Heart left ventricle (tissue), 16 donors: ENCODE data around the gene ZFP92. TPM values are rescaled to one million over a fixed set of nuclear protein-coding genes. Genes with fewer than 3 reads are reported as not detected.
A peak's percentile ranks its signal among the peaks of the same experiment; 100 is the strongest.

Experiments used
- ATAC-seq, 4 donors: fragments of 200-7000 bp; cut with Tn5 transposase; one replicate each; pipeline ENCODE4 v1.9.1; 2020 to 2022; ENCODE audit warnings: moderate library complexity in 4 of 4, mild to moderate bottlenecking in 3 of 4, moderate number of reproducible peaks in 1 of 4
- DNase-seq, 5 donors: peaks; one replicate each; pipeline ENCODE4 v3.0.0-alpha.2; 2020
- H3K27ac ChIP-seq, 12 donors: fragments of 200-600 bp; sonication (generic) in 4 of 12; one replicate each; pipeline versions ENCODE4 v1.5.0 to v1.8.0; 2016 to 2022; ENCODE audit warnings: mild to moderate bottlenecking in 2 of 12
- H3K27me3 ChIP-seq, 9 donors: fragments of 200-600 bp; sonication (generic) in 2 of 9; one replicate each; pipeline versions ENCODE4 v1.5.1 to v1.8.0; 2016 to 2022; ENCODE audit warnings: mild to moderate bottlenecking in 3 of 9
- H3K36me3 ChIP-seq, 9 donors: fragments of 200-600 bp; sonication (generic) in 2 of 9; one replicate each; pipeline versions ENCODE4 v1.5.0 to v1.8.0; 2018 to 2022; ENCODE audit warnings: mild to moderate bottlenecking in 2 of 9
- H3K4me1 ChIP-seq, 12 donors: fragments of 200-600 bp; sonication (generic) in 4 of 12; one replicate each; pipeline versions ENCODE4 v1.5.0 to v1.8.0; 2016 to 2022; ENCODE audit warnings: mild to moderate bottlenecking in 3 of 12
- H3K4me3 ChIP-seq, 12 donors: fragments of 200-600 bp; sonication (generic) in 4 of 12; one replicate each; pipeline versions ENCODE4 v1.5.0 to v1.8.0; 2017 to 2022; ENCODE audit warnings: mild to moderate bottlenecking in 9 of 12, moderate library complexity in 4 of 12
- H3K9me3 ChIP-seq, 12 donors: fragments of 200-600 bp; sonication (generic) in 4 of 12; one replicate each; pipeline versions ENCODE4 v1.5.0 to v1.8.0; 2016 to 2022; ENCODE audit warnings: mild to moderate bottlenecking in 1 of 12
- POLR2A ChIP-seq, 2 donors: fragments of 450-650 bp; IDR thresholded peaks; one replicate each; pipeline ENCODE4 v1.6.1; 2017; ENCODE audit warnings: antibody characterized with exemption in 2 of 2, mild to moderate bottlenecking in 2 of 2, moderate library complexity in 2 of 2
- WGBS, 4 donors: extraction: QIAGEN DNeasy Blood & Tissue Kit in 2 of 4; methylation state at CpG; one replicate each; pipeline versions ENCODE4 v1.1.5 to v1.1.7; 2013 to 2018; 5-methylcytosine and 5-hydroxymethylcytosine counted together
- intact Hi-C, 10 donors: fragments of 100-400 bp; cut with DNase I; formaldehyde crosslinking; loops; one replicate each; pipeline versions ENCODE4 v1.11.1 to v1.14.2; 2022
- polyA plus RNA-seq, 2 donors: library from polyadenylated mRNA; stranded (reverse); fragments of 200-250 nt; gene quantifications; one replicate each; pipeline ENCODE4 v1.2.3, GENCODE V29; 2013
- total RNA-seq, 9 donors: library from RNA; depleted of rRNA in 2 of 9; stranded (reverse); fragments of >200 nt in 2 of 9; fragmentation: NEBNext Ultra II Directional in 3 of 9; extraction: Animal tissue kit (Norgen Biotek cat#: 25700) in 3 of 9; gene quantifications; one replicate each; pipeline versions ENCODE4 v1.1.0 to v1.2.4, GENCODE V29; 2016 to 2023
- TF ChIP-seq, protein P1 (sequence below), 12 donors: fragments of 200-600 bp; sonication (generic) in 4 of 12; IDR thresholded peaks; one replicate each; pipeline versions ENCODE4 v1.5.0 to v1.8.0; 2018 to 2022; ENCODE audit warnings: antibody characterized with exemption in 12 of 12, mild to moderate bottlenecking in 5 of 12
- donor health status: ischemic (EF 13 %, LVEDD 7.1; RV severe dilation, severe dysfunction).
- donor health status: healthy with polysubstance abuse.
- donor health status: DM: no; HTN: yes; CAD: no.
- donor health status: DM: no; HTN: no; CAD: no.
- donor health status: ischemic (EF 25% LVEDD 6.9; RV normal size, moderate dysfunction).
- donor health status: ischemic (EF 25% LVEDD 5.7; RV mildly dilated, moderate dysfunction).
- donor health status: healthy.
- donor health status: DM: yes; HTN: yes; CAD: no.
- donor health status: ischemic (EF 35%, LVEDD 5.7; RV mildly dilated, moderate dysfunction).
- donor health status: nonischemic (EF 11% LVEDD 7.7; RV severe dilation, severe dysfunction).
- donor health status: DM: yes; HTN: yes; CAD: no.
- donor health status: PGD.
- donor health status: ischemic (EF 29% LVEDD 5.4; RV normal size, mild dysfunction).
- donor health status: nonischemic (EF 23%, LVEDD 6.1; RV moderate dilation, normal function).

Gene ZFP92
- total and polyA plus RNA-seq, 11 donors: 0.22 to 1.5 (median 0.55) TPM

DNA sequence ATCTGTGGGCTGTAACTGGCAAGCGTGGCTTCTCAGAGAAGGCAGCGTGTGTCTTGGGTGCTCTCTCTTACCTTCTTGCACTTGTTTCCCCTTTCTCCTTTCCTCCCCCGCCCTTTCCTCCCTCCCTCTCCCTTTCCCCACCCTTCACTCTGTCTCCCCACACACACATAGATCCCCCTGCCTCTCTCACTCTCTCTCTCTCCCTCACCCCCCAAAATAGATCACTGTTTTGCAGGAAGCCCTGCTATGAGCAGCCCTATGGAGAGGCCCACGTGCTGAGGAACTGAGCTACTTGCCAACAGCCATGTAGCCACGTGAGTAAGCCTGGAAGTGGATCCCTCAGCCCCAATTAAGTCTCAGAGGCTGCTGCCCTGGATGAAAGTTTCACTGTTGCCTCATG is 5.8 kb upstream of the ZFP92 start:
- Histone ChIP-seq H3K4me1 (no peaks in the 10 kb centered on the region), H3K36me3 (no peaks in the 10 kb centered on the region), H3K4me3 (no peak overlapping the region), H3K27me3 (no peaks in the 10 kb centered on the region), H3K27ac (no peak overlapping the region), H3K9me3 (no peaks in the 10 kb centered on the region)
- 35 to 43% (median 41%) methylated on average over 5 of the region's 5 CpGs for WGBS, 4 donors
- intact Hi-C loops: no loop called here
- ATAC-seq (no peak), DNase-seq (peak in 1 of 5 donors; percentile 4)
- no peak for TF ChIP-seq POLR2A (IDR thresholded peaks at IDR 0.05)
- TF ChIP-seq, protein P1, sequence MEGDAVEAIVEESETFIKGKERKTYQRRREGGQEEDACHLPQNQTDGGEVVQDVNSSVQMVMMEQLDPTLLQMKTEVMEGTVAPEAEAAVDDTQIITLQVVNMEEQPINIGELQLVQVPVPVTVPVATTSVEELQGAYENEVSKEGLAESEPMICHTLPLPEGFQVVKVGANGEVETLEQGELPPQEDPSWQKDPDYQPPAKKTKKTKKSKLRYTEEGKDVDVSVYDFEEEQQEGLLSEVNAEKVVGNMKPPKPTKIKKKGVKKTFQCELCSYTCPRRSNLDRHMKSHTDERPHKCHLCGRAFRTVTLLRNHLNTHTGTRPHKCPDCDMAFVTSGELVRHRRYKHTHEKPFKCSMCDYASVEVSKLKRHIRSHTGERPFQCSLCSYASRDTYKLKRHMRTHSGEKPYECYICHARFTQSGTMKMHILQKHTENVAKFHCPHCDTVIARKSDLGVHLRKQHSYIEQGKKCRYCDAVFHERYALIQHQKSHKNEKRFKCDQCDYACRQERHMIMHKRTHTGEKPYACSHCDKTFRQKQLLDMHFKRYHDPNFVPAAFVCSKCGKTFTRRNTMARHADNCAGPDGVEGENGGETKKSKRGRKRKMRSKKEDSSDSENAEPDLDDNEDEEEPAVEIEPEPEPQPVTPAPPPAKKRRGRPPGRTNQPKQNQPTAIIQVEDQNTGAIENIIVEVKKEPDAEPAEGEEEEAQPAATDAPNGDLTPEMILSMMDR (IDR thresholded peaks at IDR 0.05): no peak

DNA sequence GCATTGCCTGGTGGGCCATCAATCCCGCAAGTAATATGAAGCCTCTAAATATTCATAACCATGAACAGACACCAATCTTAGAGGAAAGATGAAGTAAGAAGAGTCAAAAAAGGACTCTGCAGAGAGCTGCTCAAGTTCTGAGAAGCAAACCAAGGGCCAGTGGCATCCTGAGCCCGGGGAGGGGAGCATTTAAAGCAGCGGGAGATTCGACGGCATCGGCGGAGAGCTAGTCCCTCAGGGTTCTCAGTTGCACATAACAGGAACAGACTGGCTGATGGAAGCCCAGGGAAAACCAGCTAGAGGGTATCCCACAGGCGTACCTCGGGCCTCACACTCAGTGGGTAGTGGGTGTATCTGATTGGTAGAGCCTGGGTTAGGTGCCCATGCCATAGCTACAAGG is 5.3 kb upstream of the ZFP92 start:
- no peak overlapping the region for H3K4me3 ChIP-seq
- intact Hi-C loops: no loop called here
- H3K27ac ChIP-seq: no peak overlapping the region
- H3K36me3 ChIP-seq: no peaks in the 10 kb centered on the region
- H3K27me3 ChIP-seq: peaks cover 0 to 4% (median 0%) of the 10 kb centered on the region in 9 donors
- no peak for ATAC-seq
- H3K4me1 ChIP-seq: no peaks in the 10 kb centered on the region
- TF ChIP-seq, protein P1 (IDR thresholded peaks at IDR 0.05): no peak
- no peak for TF ChIP-seq POLR2A (IDR thresholded peaks at IDR 0.05)
- peak in 1 of 5 donors; percentile 6 for DNase-seq
- no peaks in the 10 kb centered on the region for H3K9me3 ChIP-seq
- WGBS, 4 donors: 79 to 93% (median 91%) methylated on average over 9 of the region's 9 CpGs

DNA sequence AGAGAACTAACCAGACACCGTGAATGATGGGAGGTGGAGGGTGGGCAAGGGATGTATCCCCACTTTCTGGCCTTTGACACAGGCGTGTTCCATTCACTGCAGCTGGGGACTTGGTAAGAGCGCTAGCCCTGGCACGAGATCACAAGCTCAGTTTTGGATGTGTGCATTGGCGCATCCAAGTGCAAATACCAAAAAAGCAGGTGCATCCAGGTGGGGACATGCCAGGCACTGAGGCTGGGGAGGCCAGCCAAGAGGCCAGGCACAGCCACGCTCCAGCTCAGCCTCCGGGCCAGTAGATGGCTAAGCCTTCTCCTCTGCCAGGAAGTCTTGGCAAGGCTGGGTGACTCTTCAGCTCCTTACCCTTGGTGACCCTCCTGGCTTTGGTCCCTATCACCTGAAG is 4.4 kb upstream of the ZFP92 start:
- H3K9me3 ChIP-seq: no peaks in the 10 kb centered on the region
- DNase-seq: peak in 1 of 5 donors; percentile 13
- H3K27ac ChIP-seq: no peak overlapping the region
- H3K36me3 ChIP-seq: no peaks in the 10 kb centered on the region
- 79 to 93% (median 90%) methylated on average over 4 to 7 of the region's 7 CpGs for WGBS, 4 donors
- intact Hi-C loops: no loop called here
- H3K4me1 ChIP-seq: peaks cover 0 to 5% (median 0%) of the 10 kb centered on the region in 12 donors
- no peak for TF ChIP-seq POLR2A (IDR thresholded peaks at IDR 0.05)
- TF ChIP-seq, protein P1 (IDR thresholded peaks at IDR 0.05): no peak
- H3K4me3 ChIP-seq: no peak overlapping the region
- ATAC-seq: no peak
- H3K27me3 ChIP-seq: peaks cover 0 to 7% (median 0%) of the 10 kb centered on the region in 9 donors

DNA sequence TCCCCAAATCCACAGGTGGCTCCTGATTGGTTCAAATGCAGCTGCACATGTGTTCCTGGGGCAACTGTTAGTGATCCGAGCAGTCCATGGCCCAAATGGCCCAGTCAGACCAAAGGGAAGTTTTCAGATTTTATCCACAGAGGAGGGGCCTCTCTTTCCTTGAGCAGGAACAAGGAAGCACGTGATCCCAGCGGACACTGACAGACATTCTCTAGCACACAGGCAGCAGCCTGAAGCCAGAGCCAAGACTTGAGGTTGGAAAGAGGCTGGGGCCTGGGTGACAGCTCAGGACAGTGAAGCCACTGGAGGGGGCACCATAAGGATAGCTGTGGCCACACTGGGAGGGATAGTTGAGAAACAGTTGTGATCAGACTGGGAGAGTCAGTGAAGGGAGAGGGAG is 3.5 kb upstream of the ZFP92 start:
- H3K4me1 ChIP-seq: peaks cover 0 to 12% (median 0%) of the 10 kb centered on the region in 12 donors
- TF ChIP-seq, protein P1 (IDR thresholded peaks at IDR 0.05): no peak
- TF ChIP-seq POLR2A (IDR thresholded peaks at IDR 0.05): no peak
- intact Hi-C loops: no loop called here
- H3K9me3 ChIP-seq: no peaks in the 10 kb centered on the region
- DNase-seq (no peak), ATAC-seq (no peak)
- H3K27me3 ChIP-seq: peaks cover 0 to 8% (median 0%) of the 10 kb centered on the region in 9 donors
- WGBS, 4 donors: 45 to 93% (median 53%) methylated on average over 3 of the region's 3 CpGs
- H3K27ac ChIP-seq: no peak overlapping the region
- no peak overlapping the region for H3K4me3 ChIP-seq
- no peaks in the 10 kb centered on the region for H3K36me3 ChIP-seq
